Epidermal melanocyte (primary cell): ENCODE measurements around the gene WWOX.

Source experiments
- DNase-seq: peaks from one replicate; pipeline ENCODE4 v3.0.0; 2011; ENCODE audit warnings: low spot score; ENCODE audit not compliant: insufficient read length

Gene WWOX

DNA sequence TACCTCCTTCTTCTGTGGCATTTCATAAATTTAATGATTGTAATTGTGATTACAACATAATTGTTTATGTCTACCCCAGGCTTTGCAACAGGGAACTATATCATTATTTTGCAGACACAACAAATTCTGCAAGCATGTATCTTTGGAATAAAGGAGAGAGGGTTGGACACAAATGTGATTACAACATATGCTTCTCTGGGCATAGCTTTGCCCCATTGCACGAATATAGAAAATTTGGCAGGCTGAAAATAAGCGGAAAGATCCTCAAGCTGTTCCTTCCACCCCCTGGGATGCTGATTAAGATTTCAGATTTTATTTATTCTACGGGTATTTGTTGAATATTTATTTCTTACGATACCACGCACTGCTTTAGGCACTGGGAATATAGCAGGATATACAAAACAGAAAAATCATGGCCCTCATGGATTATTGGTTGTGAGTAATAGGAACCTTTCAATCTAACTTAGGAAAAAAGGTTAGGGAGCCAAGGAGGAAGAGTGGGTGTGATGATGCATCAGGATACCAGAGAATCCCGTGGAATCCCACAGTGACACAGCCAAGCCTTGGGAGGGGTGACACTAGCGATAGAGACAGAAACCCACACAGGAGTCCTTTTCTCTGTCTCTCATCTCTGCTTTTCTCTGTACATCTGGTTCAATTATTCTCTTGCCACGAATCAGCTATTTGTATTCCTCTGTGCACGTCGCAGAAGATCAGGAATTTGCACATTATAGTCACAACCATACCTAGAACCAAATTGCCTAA, 980.4 kb downstream of the WWOX start:
- DNase-seq = no peak

- no peak for DNase-seq
These were observed 982.0 kb downstream of the WWOX start for GRCh38 chr16:79081297-79082066.

GRCh38 chr16:79082970-79083369, 983.5 kb downstream of the WWOX start:
- no peak for DNase-seq

- DNase-seq = no peak
These were observed 984.2 kb downstream of the WWOX start for GRCh38 chr16:79083508-79084299.

GRCh38 chr16:79088971-79089370, 989.5 kb downstream of the WWOX start:
- no peak for DNase-seq

DNA sequence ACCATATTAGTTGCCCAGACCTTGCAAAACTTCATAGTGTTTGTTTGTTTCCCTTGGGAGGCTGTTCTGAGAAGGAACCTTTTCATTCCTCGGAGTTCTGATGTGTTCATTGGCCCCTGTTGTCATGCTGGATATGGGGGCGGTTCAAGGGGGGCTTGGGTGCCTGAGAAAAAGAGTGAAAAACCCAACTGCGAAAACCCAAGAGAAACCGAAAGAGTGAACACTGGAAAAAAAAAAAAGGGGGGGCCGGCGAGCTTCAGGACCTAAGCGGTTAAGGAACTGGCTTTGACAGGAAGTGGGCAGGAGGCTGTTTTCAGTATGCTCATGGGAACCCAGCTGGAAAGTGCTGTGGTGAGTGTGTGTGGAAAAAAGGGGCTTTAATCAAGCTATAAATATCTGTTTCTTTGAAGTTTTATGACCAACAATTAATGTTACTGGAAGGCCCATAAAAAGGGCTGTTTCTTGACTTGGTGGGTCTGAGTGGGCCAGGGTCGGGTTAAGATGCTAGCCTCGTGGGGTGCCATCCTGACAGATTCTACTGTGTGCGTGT, 990.4 kb downstream of the WWOX start:
- DNase-seq = no peak

DNA sequence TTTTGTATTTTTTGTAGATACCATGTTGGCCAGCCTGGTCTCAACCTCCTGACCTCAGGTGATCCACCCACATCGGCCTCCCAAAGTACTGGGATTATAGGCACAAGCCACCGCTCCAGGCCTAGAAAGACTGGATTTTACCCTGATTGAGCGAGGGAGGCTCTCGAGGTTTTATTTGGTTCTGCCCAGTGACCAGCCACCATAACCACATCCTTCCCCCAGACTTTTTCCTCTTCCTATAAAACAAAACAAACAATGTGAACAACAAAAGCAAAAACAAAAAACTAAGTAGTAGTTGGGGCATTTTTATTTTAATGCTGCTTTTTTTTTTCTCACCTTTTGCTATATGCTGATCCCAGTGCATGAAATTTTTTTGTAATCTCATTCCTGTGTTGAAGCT, 991.5 kb downstream of the WWOX start:
- DNase-seq = no peak

- no peak for DNase-seq
These were observed 993.4 kb downstream of the WWOX start for GRCh38 chr16:79092846-79093245.

DNA sequence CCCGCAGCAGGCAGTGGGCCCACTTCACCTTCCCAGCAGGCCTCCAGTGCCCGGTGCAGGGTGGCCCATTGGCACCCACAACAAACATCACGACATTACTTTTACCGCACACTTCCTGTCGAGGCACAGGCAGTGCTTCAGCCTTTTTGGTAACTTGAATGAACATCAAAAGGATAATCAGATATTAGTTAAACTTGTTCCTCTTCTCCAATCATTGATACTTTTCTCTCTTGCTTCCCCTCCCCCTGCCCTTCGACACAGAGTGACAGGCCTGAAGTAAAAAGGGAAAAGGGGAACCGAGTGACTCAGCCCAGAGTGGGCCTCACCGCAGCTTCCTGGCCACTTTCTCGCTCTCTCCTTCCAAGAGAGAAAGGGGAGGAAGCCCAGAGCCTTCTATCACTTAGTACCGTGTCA, 994.1 kb downstream of the WWOX start:
- no peak for DNase-seq

GRCh38 chr16:79096246-79096645, 996.8 kb downstream of the WWOX start:
- no peak for DNase-seq

- peak; percentile 86 for DNase-seq
These were observed 997.7 kb downstream of the WWOX start for GRCh38 chr16:79097166-79097565.

GRCh38 chr16:79097771-79098170, 998.3 kb downstream of the WWOX start:
- no peak for DNase-seq

- no peak for DNase-seq
These were observed 999.5 kb downstream of the WWOX start for GRCh38 chr16:79098907-79099306.

DNA sequence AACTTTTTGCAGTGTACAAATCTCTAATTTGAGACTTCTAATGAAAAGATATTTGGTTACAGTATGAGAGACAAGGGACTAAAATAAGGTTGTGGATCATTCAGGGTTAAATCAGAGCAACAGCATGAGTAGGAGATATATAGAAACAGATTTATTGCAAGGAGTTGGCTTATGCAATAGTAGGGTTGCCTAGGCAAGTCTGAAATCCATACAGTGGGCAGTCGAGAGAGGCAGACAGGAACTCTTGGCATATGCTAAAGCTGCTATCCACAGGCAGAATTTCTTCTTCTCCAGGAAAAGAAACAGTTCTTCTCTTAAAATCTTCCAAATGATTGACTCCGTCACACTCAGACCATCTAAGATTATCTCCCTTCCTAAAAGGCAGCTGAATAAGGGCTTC, 1000.3 kb downstream of the WWOX start:
- no peak for DNase-seq

- DNase-seq = no peak
These were observed 1001.0 kb downstream of the WWOX start for GRCh38 chr16:79100447-79100846.

GRCh38 chr16:79101491-79101890, 1002.0 kb downstream of the WWOX start:
- no peak for DNase-seq

GRCh38 chr16:79104567-79104966, 1005.1 kb downstream of the WWOX start:
- DNase-seq = no peak

- no peak for DNase-seq
These were observed 1007.8 kb downstream of the WWOX start for GRCh38 chr16:79107301-79107700.

GRCh38 chr16:79109771-79110170, 1010.3 kb downstream of the WWOX start:
- no peak for DNase-seq

DNA sequence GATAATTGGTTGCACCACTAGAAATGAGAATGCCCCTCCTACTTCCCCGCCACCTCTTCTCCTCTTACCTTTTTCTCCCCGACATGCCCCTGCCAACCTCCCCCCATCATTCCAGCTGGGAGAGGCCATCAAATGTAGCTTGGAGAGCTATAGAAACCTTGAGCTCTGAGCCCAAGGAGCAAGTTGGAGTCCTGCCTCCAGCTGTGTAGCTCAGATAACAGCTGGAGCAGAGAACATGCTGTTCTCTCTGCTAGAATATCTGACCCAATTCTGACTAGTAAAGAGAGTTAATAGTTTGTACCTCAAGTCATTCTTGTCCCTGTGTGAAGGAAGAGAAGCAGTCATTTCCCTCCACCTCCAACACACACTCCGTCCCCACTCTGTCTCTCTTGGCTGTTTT, 1010.8 kb downstream of the WWOX start:
- no peak for DNase-seq

- DNase-seq = no peak
These were observed 1011.5 kb downstream of the WWOX start for GRCh38 chr16:79110953-79111352.

- no peak for DNase-seq
These were observed 1013.0 kb downstream of the WWOX start for GRCh38 chr16:79112462-79112861.
